HEK293 (cell line): ENCODE results near the gene RCL1.

Experiments used
- ZFP69B ChIP-seq: fragments of 450-650 bp; formaldehyde crosslinking; IDR thresholded peaks from 2 replicates; pipeline ENCODE4 v1.5.1; 2016; ENCODE audit warnings: missing biosample characterization, missing genetic modification characterization
- ZNF121 ChIP-seq: fragments of 450-650 bp; formaldehyde crosslinking; IDR thresholded peaks from 2 replicates; pipeline ENCODE4 v1.5.1; 2016; ENCODE audit warnings: missing biosample characterization, missing genetic modification characterization
- ZNF175 ChIP-seq: fragments of 450-650 bp; formaldehyde crosslinking; IDR thresholded peaks from 2 replicates; pipeline ENCODE4 v1.5.1; 2016; ENCODE audit warnings: missing biosample characterization, missing genetic modification characterization
- ZNF311 ChIP-seq: fragments of 450-650 bp; formaldehyde crosslinking; IDR thresholded peaks from 2 replicates; pipeline ENCODE4 v1.5.1; 2017; ENCODE audit warnings: missing biosample characterization, missing genetic modification characterization, borderline replicate concordance
- ZNF324 ChIP-seq: fragments of 450-650 bp; formaldehyde crosslinking; IDR thresholded peaks from 2 replicates; pipeline ENCODE4 v1.5.1; 2016; ENCODE audit warnings: missing biosample characterization, missing genetic modification characterization
- ZNF561 ChIP-seq: fragments of 450-650 bp; IDR thresholded peaks from 2 replicates; pipeline ENCODE4 v1.5.1; 2018; ENCODE audit warnings: missing biosample characterization, missing genetic modification characterization, borderline replicate concordance
- ZSCAN23 ChIP-seq: fragments of 450-650 bp; formaldehyde crosslinking; IDR thresholded peaks from 2 replicates; pipeline ENCODE4 v1.5.1; 2016; ENCODE audit warnings: missing biosample characterization, missing genetic modification characterization
- TF ChIP-seq, protein P1 (sequence below): fragments of 450-650 bp; formaldehyde crosslinking; IDR thresholded peaks from 2 replicates; pipeline ENCODE4 v1.5.1; 2016; ENCODE audit warnings: missing biosample characterization, missing genetic modification characterization
- TF ChIP-seq, protein P2 (sequence below): fragments of 450-650 bp; formaldehyde crosslinking; IDR thresholded peaks from 2 replicates; pipeline ENCODE4 v1.5.1; 2016; ENCODE audit warnings: missing biosample characterization, missing genetic modification characterization
- TF ChIP-seq, protein P3 (sequence below): fragments of 450-650 bp; IDR thresholded peaks from 2 replicates; pipeline ENCODE4 v1.5.1; 2018; ENCODE audit warnings: missing biosample characterization, missing genetic modification characterization
- TF ChIP-seq, protein P4 (sequence below): fragments of 450-650 bp; formaldehyde crosslinking; IDR thresholded peaks from 2 replicates; pipeline ENCODE4 v1.5.1; 2017; ENCODE audit warnings: missing biosample characterization, mild to moderate bottlenecking, missing genetic modification characterization, moderate library complexity
- TF ChIP-seq, protein P5 (sequence below): fragments of 450-650 bp; formaldehyde crosslinking; IDR thresholded peaks from 2 replicates; pipeline ENCODE4 v1.5.1; 2016; ENCODE audit warnings: missing biosample characterization, missing genetic modification characterization
- TF ChIP-seq, protein P6 (sequence below): fragments of 450-650 bp; formaldehyde crosslinking; IDR thresholded peaks from 2 replicates; pipeline ENCODE4 v1.5.1; 2016; ENCODE audit warnings: missing biosample characterization, missing genetic modification characterization

DNA sequence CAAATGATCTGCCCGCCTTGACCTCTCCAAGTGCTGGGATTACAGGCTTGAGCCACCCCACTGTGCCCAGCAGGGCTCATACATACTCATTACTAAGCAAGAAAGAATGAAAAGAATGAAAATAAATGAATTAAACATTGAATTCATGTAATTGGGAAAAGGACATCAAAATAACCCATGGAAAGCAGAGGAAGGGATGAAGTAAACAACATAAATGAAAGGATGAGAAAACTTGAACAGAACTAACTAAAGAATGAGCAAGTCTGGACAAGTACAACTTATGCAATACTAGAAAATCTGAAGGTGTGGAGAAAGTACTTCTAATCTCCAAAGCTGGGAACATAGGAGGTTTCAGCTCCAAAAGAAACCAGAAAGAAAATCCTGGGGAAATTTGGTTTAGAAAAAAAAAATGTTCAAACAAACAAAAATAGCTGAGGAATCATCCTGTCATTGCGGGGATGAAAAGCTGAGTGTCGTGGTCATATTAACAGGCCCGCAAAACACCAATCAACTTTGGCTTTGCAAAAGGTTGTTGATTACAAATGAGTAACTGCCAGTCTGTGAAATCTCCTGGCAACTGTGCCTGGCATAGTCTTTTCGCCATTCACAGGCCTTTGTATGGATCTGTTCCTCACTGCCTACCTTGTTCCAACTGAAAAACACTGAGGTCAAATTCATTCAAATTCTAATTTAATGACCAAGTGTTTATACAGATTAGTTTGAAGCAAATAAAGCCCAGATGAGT, 49.4 kb upstream of the RCL1 start:
- TF ChIP-seq ZNF324 (no peak), ZFP69B (no peak), ZSCAN23 (tag by site-specific recombination) (no peak), ZNF311 (tag by site-specific recombination) (no peak), ZNF175 (no peak), ZNF121 (no peak), ZNF561 (tag by site-specific recombination) (no peak)
- TF ChIP-seq, protein P1, sequence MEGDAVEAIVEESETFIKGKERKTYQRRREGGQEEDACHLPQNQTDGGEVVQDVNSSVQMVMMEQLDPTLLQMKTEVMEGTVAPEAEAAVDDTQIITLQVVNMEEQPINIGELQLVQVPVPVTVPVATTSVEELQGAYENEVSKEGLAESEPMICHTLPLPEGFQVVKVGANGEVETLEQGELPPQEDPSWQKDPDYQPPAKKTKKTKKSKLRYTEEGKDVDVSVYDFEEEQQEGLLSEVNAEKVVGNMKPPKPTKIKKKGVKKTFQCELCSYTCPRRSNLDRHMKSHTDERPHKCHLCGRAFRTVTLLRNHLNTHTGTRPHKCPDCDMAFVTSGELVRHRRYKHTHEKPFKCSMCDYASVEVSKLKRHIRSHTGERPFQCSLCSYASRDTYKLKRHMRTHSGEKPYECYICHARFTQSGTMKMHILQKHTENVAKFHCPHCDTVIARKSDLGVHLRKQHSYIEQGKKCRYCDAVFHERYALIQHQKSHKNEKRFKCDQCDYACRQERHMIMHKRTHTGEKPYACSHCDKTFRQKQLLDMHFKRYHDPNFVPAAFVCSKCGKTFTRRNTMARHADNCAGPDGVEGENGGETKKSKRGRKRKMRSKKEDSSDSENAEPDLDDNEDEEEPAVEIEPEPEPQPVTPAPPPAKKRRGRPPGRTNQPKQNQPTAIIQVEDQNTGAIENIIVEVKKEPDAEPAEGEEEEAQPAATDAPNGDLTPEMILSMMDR (tag by site-specific recombination): no peak
- TF ChIP-seq, protein P2, sequence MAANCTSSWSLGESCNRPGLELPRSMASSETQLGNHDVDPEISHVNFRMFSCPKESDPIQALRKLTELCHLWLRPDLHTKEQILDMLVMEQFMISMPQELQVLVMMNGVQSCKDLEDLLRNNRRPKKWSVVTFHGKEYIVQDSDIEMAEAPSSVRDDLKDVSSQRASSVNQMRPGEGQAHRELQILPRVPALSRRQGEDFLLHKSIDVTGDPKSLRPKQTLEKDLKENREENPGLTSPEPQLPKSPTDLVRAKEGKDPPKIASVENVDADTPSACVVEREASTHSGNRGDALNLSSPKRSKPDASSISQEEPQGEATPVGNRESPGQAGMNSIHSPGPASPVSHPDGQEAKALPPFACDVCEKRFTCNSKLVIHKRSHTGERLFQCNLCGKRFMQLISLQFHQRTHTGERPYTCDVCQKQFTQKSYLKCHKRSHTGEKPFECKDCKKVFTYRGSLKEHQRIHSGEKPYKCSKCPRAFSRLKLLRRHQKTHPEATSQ (tag by site-specific recombination): no peak
- TF ChIP-seq, protein P3, sequence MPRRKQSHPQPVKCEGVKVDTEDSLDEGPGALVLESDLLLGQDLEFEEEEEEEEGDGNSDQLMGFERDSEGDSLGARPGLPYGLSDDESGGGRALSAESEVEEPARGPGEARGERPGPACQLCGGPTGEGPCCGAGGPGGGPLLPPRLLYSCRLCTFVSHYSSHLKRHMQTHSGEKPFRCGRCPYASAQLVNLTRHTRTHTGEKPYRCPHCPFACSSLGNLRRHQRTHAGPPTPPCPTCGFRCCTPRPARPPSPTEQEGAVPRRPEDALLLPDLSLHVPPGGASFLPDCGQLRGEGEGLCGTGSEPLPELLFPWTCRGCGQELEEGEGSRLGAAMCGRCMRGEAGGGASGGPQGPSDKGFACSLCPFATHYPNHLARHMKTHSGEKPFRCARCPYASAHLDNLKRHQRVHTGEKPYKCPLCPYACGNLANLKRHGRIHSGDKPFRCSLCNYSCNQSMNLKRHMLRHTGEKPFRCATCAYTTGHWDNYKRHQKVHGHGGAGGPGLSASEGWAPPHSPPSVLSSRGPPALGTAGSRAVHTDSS: no peak
- TF ChIP-seq, protein P4, sequence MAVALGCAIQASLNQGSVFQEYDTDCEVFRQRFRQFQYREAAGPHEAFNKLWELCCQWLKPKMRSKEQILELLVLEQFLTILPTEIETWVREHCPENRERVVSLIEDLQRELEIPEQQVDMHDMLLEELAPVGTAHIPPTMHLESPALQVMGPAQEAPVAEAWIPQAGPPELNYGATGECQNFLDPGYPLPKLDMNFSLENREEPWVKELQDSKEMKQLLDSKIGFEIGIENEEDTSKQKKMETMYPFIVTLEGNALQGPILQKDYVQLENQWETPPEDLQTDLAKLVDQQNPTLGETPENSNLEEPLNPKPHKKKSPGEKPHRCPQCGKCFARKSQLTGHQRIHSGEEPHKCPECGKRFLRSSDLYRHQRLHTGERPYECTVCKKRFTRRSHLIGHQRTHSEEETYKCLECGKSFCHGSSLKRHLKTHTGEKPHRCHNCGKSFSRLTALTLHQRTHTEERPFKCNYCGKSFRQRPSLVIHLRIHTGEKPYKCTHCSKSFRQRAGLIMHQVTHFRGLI (tag by site-specific recombination): no peak
- TF ChIP-seq, protein P5, sequence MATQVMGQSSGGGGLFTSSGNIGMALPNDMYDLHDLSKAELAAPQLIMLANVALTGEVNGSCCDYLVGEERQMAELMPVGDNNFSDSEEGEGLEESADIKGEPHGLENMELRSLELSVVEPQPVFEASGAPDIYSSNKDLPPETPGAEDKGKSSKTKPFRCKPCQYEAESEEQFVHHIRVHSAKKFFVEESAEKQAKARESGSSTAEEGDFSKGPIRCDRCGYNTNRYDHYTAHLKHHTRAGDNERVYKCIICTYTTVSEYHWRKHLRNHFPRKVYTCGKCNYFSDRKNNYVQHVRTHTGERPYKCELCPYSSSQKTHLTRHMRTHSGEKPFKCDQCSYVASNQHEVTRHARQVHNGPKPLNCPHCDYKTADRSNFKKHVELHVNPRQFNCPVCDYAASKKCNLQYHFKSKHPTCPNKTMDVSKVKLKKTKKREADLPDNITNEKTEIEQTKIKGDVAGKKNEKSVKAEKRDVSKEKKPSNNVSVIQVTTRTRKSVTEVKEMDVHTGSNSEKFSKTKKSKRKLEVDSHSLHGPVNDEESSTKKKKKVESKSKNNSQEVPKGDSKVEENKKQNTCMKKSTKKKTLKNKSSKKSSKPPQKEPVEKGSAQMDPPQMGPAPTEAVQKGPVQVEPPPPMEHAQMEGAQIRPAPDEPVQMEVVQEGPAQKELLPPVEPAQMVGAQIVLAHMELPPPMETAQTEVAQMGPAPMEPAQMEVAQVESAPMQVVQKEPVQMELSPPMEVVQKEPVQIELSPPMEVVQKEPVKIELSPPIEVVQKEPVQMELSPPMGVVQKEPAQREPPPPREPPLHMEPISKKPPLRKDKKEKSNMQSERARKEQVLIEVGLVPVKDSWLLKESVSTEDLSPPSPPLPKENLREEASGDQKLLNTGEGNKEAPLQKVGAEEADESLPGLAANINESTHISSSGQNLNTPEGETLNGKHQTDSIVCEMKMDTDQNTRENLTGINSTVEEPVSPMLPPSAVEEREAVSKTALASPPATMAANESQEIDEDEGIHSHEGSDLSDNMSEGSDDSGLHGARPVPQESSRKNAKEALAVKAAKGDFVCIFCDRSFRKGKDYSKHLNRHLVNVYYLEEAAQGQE (tag by site-specific recombination): no peak
- TF ChIP-seq, protein P6, sequence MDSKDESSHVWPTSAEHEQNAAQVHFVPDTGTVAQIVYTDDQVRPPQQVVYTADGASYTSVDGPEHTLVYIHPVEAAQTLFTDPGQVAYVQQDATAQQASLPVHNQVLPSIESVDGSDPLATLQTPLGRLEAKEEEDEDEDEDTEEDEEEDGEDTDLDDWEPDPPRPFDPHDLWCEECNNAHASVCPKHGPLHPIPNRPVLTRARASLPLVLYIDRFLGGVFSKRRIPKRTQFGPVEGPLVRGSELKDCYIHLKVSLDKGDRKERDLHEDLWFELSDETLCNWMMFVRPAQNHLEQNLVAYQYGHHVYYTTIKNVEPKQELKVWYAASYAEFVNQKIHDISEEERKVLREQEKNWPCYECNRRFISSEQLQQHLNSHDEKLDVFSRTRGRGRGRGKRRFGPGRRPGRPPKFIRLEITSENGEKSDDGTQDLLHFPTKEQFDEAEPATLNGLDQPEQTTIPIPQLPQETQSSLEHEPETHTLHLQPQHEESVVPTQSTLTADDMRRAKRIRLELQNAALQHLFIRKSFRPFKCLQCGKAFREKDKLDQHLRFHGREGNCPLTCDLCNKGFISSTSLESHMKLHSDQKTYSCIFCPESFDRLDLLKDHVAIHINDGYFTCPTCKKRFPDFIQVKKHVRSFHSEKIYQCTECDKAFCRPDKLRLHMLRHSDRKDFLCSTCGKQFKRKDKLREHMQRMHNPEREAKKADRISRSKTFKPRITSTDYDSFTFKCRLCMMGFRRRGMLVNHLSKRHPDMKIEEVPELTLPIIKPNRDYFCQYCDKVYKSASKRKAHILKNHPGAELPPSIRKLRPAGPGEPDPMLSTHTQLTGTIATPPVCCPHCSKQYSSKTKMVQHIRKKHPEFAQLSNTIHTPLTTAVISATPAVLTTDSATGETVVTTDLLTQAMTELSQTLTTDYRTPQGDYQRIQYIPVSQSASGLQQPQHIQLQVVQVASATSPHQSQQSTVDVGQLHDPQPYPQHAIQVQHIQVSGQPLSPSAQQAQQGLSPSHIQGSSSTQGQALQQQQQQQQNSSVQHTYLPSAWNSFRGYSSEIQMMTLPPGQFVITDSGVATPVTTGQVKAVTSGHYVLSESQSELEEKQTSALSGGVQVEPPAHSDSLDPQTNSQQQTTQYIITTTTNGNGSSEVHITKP (tag by site-specific recombination): no peak
